A549 (cell line): ENCODE measurements around the gene MPP4. TPM values are rescaled to one million over a fixed set of nuclear protein-coding genes. Genes with fewer than 3 reads are reported as not detected.

ENCODE experiments used
- ATAC-seq, 2 experiments: fragments of 200-7000 bp in 1 of 2; fragments of >200 bp in 1 of 2; cut with Nextera tagmentation in 1 of 2; cut with Tn5 transposase in 1 of 2; 3 replicates each; pipeline versions ENCODE4 v1.8.0 to v1.9.1; 2018 to 2020; ENCODE audit warnings: mild to moderate bottlenecking in 1 of 2, moderate library complexity in 1 of 2
- CTCF ChIA-PET: fragments of 300-600 bp; sonication (Branson Sonifier 250); formaldehyde crosslinking; extraction: SDS; loops from one replicate; lab custom pipeline; 2021; ENCODE audit warnings: antibody characterized with exemption, inconsistent platforms; lab: Yijun Ruan, JAX
- POLR2A ChIA-PET: fragments of 350-600 bp; formaldehyde crosslinking; extraction: SDS; loops from one replicate; lab custom pipeline; 2021; ENCODE audit warnings: antibody characterized with exemption, inconsistent platforms; lab: Yijun Ruan, JAX
- DNase-seq, 2 experiments: peaks; one replicate each; pipeline versions ENCODE4 v3.0.0 to v3.0.0-alpha.2; 2011 to 2016; ENCODE audit warnings: low read depth in 1 of 2, low spot score in 1 of 2
- FAIRE-seq: peaks from 2 replicates; lab custom pipeline; 2011; peaks lifted over from hg19 to GRCh38; lab: Jason Lieb, UNC
- H3K27ac ChIP-seq, 2 experiments: fragments of >200 bp; sonication (Bioruptor Twin); formaldehyde crosslinking; 3 replicates each; pipeline ENCODE4 v1.5.1; 2016 to 2017
- H3K4me1 ChIP-seq: fragments of >200 bp; sonication (Bioruptor Twin); formaldehyde crosslinking; 3 replicates; pipeline ENCODE4 v1.6.1; 2016
- H3K4me2 ChIP-seq: fragments of >200 bp; sonication (Bioruptor Twin); formaldehyde crosslinking; 3 replicates; pipeline ENCODE4 v1.6.1; 2016
- H3K4me3 ChIP-seq: fragments of >200 bp; sonication (Bioruptor Twin); formaldehyde crosslinking; 3 replicates; pipeline ENCODE4 v1.5.1; 2016
- H3K9me3 ChIP-seq: fragments of >200 bp; sonication (Bioruptor Twin); formaldehyde crosslinking; 3 replicates; pipeline ENCODE4 v1.6.1; 2016
- BHLHE40 ChIP-seq: IDR thresholded peaks from 2 replicates; pipeline ENCODE4 v1.6.1; 2012; ENCODE audit warnings: low read depth, low read length, inconsistent platforms
- CEBPB ChIP-seq, 2 experiments: fragments of >200 bp in 1 of 2; sonication (Bioruptor Twin) in 1 of 2; formaldehyde crosslinking in 1 of 2; IDR thresholded peaks; 2 replicates each; pipeline ENCODE4 v1.6.1; 2012 to 2016
- CHD2 ChIP-seq: fragments of 150-350 bp; IDR thresholded peaks from 2 replicates; pipeline ENCODE4 v1.6.1; 2014; ENCODE audit warnings: low read length; ENCODE audit not compliant: partially characterized antibody
- EHF ChIP-seq: fragments of 250-450 bp; sonication (Bioruptor Pico); IDR thresholded peaks from 2 replicates; pipeline ENCODE4 v1.5.0; 2020; ENCODE audit warnings: mild to moderate bottlenecking
- FOSB ChIP-seq: fragments of 250-450 bp; sonication (Bioruptor Pico); IDR thresholded peaks from 2 replicates; pipeline ENCODE4 v1.5.0; 2020; ENCODE audit warnings: mild to moderate bottlenecking, moderate library complexity
- FOSL2 ChIP-seq, 2 experiments: fragments of 450-650 bp in 1 of 2; fragments of >200 bp in 1 of 2; sonication (Bioruptor Twin) in 1 of 2; formaldehyde crosslinking; IDR thresholded peaks; 2 replicates each; pipeline versions ENCODE4 v1.5.0 to v1.6.1; 2016 to 2020; ENCODE audit warnings: mild to moderate bottlenecking in 1 of 2, moderate library complexity in 1 of 2
- FOXS1 ChIP-seq: fragments of 250-450 bp; sonication (Bioruptor Pico); IDR thresholded peaks from 2 replicates; pipeline ENCODE4 v1.5.0; 2020; ENCODE audit warnings: mild to moderate bottlenecking, moderate library complexity
- GATA3 ChIP-seq: IDR thresholded peaks from 2 replicates; pipeline ENCODE4 v1.6.1; 2012; ENCODE audit warnings: borderline replicate concordance
- HDAC2 ChIP-seq: fragments of 200-600 bp; sonication (generic); IDR thresholded peaks from 2 replicates; pipeline ENCODE4 v1.6.1; 2016
- MYC ChIP-seq: IDR thresholded peaks from 2 replicates; pipeline ENCODE4 v1.6.1; 2012; ENCODE audit warnings: mild to moderate bottlenecking, inconsistent platforms, low read length, improper control_type of control experiment, borderline replicate concordance
- NFE2L2 ChIP-seq: fragments of 150-350 bp; conservative IDR thresholded peaks from 2 replicates; pipeline ENCODE4 v1.6.1; 2014; ENCODE audit warnings: low read length
- NR3C1 ChIP-seq: fragments of >200 bp; sonication (Bioruptor Twin); formaldehyde crosslinking; IDR thresholded peaks from 3 replicates; pipeline ENCODE4 v1.6.1; 2017
- PHF8 ChIP-seq: fragments of 200-600 bp; sonication (generic); IDR thresholded peaks from 2 replicates; pipeline ENCODE4 v1.6.1; 2016; ENCODE audit warnings: low read depth, mild to moderate bottlenecking, antibody characterized with exemption, moderate library complexity, borderline replicate concordance
- RARB ChIP-seq: fragments of 250-450 bp; sonication (Bioruptor Pico); IDR thresholded peaks from 2 replicates; pipeline ENCODE4 v1.8.0; 2021; ENCODE audit warnings: mild to moderate bottlenecking, moderate library complexity
- ZC3H11A ChIP-seq: fragments of 450-650 bp; IDR thresholded peaks from 2 replicates; pipeline ENCODE4 v1.6.1; 2014; ENCODE audit warnings: antibody characterized with exemption, mild to moderate bottlenecking
- ZFP36 ChIP-seq: fragments of 450-650 bp; IDR thresholded peaks from 2 replicates; pipeline ENCODE4 v1.6.1; 2014; ENCODE audit warnings: borderline replicate concordance; ENCODE audit not compliant: partially characterized antibody
- ZNF302 ChIP-seq: fragments of 250-450 bp; sonication (Bioruptor Pico); IDR thresholded peaks from 2 replicates; pipeline ENCODE4 v1.9.0; 2021; ENCODE audit warnings: inconsistent platforms, mild to moderate bottlenecking, moderate library complexity
- WGBS: methylation state at CpG from one replicate; pipeline ENCODE4 v1.1.6; 2017; ENCODE audit errors: missing lambda C conversion rate; 5-methylcytosine and 5-hydroxymethylcytosine counted together
- polyA plus RNA-seq, 4 experiments: library from polyadenylated mRNA; depleted of rRNA in 3 of 4; stranded (reverse); fragments of >200 nt; fragmentation: RNase III in 1 of 4; extraction: RNeasy Plus Mini Kit Qiagen cat#74134 plus additional on column Dnase treatment in 1 of 4; gene quantifications; 2 replicates in 3 of 4; 3 replicates in 1 of 4; pipeline ENCODE4 v1.2.3, GENCODE V29; 2011 to 2017
- TF ChIP-seq, protein P1 (sequence below): fragments of >200 bp; sonication (Bioruptor Twin); formaldehyde crosslinking; IDR thresholded peaks from 3 replicates; pipeline ENCODE4 v1.5.1; 2016
- TF ChIP-seq, protein P2 (sequence below): IDR thresholded peaks from 2 replicates; pipeline ENCODE4 v1.6.1; 2012
- TF ChIP-seq, protein P3 (sequence below): fragments of >200 bp; sonication (Bioruptor Twin); formaldehyde crosslinking; IDR thresholded peaks from 2 replicates; pipeline ENCODE4 v1.6.1; 2016
- TF ChIP-seq, protein P4 (sequence below): IDR thresholded peaks from 2 replicates; pipeline ENCODE4 v1.6.1; 2012; ENCODE audit warnings: low read depth, borderline replicate concordance
- TF ChIP-seq, protein P5 (sequence below): fragments of >200 bp; sonication (Bioruptor Twin); formaldehyde crosslinking; IDR thresholded peaks from 3 replicates; pipeline ENCODE4 v1.6.1; 2016

The MPP4 gene
- polyA plus RNA-seq, 2 of the 4 experiments (the other 2 are of a cell fraction), result 0.06 to 0.19 TPM

DNA sequence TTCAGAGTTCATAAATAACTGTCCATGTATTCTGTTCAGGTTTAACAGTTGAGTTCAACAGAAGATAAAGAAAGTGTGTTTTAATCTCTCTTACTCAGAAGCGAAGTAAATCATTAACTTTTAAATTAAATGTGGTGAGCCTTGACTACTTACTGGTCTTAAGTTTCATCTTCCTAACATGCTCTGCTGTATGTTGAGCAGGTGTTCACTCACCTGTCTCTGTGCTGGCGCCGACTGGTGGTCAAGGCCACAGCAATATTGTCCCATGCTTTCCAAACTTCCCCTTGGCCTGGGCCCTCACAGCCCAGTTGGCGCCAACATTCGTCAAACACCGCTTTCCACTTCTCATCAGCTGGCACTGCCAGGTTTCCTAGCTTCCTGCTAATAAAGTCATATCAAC is 17.0 kb upstream of the MPP4 start:
- no peak overlapping the region for H3K4me2 ChIP-seq
- ChIA-PET CTCF (no interaction called here), POLR2A (no interaction called here)
- H3K4me1 ChIP-seq, result 0 out of 3 replicates have a peak, but pooled peaks cover 4% of the 10 kb centered on the region
- H3K27ac ChIP-seq, result no peak overlapping the region
- H3K9me3 ChIP-seq, result peaks cover 8% of the 10 kb centered on the region; the same call in 1 of the 3 replicates
- DNase-seq (no peak), ATAC-seq (no peak), FAIRE-seq (no peak)
- H3K4me3 ChIP-seq, result no peak overlapping the region
- 80% methylated on average over 6 of the region's 6 CpGs for WGBS
- TF ChIP-seq FOXS1 (CRISPR knock-in tag), result no peak
- TF ChIP-seq, protein P1, sequence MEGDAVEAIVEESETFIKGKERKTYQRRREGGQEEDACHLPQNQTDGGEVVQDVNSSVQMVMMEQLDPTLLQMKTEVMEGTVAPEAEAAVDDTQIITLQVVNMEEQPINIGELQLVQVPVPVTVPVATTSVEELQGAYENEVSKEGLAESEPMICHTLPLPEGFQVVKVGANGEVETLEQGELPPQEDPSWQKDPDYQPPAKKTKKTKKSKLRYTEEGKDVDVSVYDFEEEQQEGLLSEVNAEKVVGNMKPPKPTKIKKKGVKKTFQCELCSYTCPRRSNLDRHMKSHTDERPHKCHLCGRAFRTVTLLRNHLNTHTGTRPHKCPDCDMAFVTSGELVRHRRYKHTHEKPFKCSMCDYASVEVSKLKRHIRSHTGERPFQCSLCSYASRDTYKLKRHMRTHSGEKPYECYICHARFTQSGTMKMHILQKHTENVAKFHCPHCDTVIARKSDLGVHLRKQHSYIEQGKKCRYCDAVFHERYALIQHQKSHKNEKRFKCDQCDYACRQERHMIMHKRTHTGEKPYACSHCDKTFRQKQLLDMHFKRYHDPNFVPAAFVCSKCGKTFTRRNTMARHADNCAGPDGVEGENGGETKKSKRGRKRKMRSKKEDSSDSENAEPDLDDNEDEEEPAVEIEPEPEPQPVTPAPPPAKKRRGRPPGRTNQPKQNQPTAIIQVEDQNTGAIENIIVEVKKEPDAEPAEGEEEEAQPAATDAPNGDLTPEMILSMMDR, result 0 out of 3 replicates have a peak, but pooled peaks have one; percentile 5
- TF ChIP-seq, all 56 proteins: peak for 1

DNA sequence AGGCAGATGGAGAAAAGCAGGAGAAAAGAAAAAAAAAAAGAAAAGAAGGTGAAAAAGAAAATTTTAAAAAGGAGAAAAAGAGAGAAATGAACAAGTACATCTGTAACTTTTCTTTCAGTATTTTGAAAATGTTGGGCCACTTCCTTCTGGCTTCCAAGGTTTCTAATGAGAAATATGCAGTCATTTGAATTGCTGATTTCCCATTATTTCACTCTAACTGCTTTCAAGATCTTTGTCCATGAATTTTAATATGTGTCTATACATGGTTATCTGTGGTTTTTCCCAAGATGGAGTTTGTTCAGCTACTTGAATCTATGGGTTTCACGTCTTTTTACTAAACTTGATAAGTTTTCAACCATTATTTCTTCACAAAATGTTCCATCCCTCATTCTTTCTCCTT is 14.3 kb upstream of the MPP4 start:
- Histone ChIP-seq H3K27ac (no peak overlapping the region), H3K9me3 (no peaks in the 10 kb centered on the region), H3K4me3 (no peak overlapping the region), H3K4me1 (0 out of 3 replicates have a peak, but pooled peaks cover 4% of the 10 kb centered on the region), H3K4me2 (no peak overlapping the region)
- no peak for TF ChIP-seq GATA3
- no peak for TF ChIP-seq EHF (CRISPR knock-in tag)
- ATAC-seq (no peak), FAIRE-seq (no peak), DNase-seq (no peak)
- CTCF ChIA-PET, result interaction anchor here (2.5 kb wide), 1 partner anchor 14 kb away, joined by 9 read pairs; the partner anchor contains the start of gene MPP4
- POLR2A ChIA-PET, result interaction anchor here (0.5 kb wide), 1 partner anchor 52 kb away, joined by 3 read pairs; no protein-coding TSS in a partner anchor
- WGBS, result 92% methylated on average over 1 of the region's 1 CpG

DNA sequence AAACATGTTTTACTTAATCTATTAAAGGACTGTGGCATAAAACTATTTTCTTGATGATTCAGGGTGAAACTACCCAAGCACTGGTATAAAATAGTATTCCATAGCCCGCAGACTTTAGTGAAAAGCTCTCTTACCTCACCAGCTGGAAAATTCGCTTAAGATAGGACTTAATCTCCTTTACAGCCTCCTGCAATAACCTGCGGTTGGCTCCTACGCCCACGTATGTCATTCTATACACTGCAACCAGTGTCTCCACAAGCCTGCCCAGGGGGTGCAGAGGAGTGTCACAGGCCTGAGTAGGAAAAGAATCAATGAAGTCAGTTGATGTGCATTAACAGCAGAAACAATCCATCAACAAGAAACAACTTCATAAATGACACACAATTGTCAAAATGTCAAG is 11.3 kb upstream of the MPP4 start:
- no peak overlapping the region for H3K4me2 ChIP-seq
- no peak overlapping the region for H3K4me3 ChIP-seq
- H3K4me1 ChIP-seq, result no peaks in the 10 kb centered on the region
- ATAC-seq (no peak), DNase-seq (no peak)
- POLR2A ChIA-PET, result interaction anchor here (0.8 kb wide), 1 partner anchor 258 kb away, joined by 3 read pairs; the partner anchor contains the start of genes STRADB and TRAK2
- 82% methylated on average over 5 of the region's 5 CpGs for WGBS
- H3K27ac ChIP-seq, result no peak overlapping the region
- CTCF ChIA-PET, result interaction anchor here (0.6 to 2.3 kb wide), 4 partner anchors 12 to 1585 kb away, joined by 3 to 7 read pairs (median 3); partner anchors contain the start of gene MPP4
- TF ChIP-seq, protein P2, sequence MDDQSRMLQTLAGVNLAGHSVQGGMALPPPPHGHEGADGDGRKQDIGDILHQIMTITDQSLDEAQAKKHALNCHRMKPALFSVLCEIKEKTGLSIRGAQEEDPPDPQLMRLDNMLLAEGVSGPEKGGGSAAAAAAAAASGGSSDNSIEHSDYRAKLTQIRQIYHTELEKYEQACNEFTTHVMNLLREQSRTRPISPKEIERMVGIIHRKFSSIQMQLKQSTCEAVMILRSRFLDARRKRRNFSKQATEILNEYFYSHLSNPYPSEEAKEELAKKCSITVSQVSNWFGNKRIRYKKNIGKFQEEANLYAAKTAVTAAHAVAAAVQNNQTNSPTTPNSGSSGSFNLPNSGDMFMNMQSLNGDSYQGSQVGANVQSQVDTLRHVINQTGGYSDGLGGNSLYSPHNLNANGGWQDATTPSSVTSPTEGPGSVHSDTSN, result no peak
- TF ChIP-seq ZFP36 (no peak), CHD2 (no peak), NFE2L2 (no peak), ZNF302 (CRISPR knock-in tag) (no peak), HDAC2 (no peak)
- TF ChIP-seq, protein P3, sequence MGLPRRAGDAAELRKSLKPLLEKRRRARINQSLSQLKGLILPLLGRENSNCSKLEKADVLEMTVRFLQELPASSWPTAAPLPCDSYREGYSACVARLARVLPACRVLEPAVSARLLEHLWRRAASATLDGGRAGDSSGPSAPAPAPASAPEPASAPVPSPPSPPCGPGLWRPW, result no peak
- TF ChIP-seq, all 56 proteins: peak for 0
- H3K9me3 ChIP-seq, result no peaks in the 10 kb centered on the region
- FAIRE-seq, result no peak

DNA sequence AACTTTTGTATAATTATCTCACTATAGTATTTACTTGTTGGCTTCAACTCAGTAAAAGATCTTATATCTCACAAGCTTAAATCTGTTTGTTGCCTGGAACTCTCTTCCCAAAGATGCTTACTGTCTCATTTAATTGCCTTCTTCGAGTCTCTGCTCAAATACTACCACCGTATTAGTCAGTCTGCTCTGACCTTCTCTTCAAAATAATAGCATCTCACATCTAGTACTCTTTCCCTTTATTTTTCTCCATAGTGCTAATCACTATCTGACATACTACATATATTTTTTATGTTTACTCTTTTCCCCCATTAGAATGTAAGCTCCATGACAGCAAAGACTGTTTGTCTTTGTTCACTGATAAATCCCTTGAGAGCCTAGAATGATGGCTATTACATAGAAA is 10.6 kb upstream of the MPP4 start:
- DNase-seq (no peak), FAIRE-seq (no peak), ATAC-seq (no peak)
- Histone ChIP-seq H3K4me1 (no peaks in the 10 kb centered on the region), H3K4me2 (no peak overlapping the region), H3K9me3 (no peaks in the 10 kb centered on the region), H3K27ac (no peak overlapping the region), H3K4me3 (no peak overlapping the region)
- WGBS, result 42% methylated on average over 2 of the region's 2 CpGs
- ChIA-PET CTCF (interaction anchor here (0.6 to 2.3 kb wide), 3 partner anchors 11 to 1586 kb away, joined by 3 to 7 read pairs (median 4); partner anchors contain the start of gene MPP4), POLR2A (interaction anchor here (0.8 kb wide), 1 partner anchor 258 kb away, joined by 3 read pairs; the partner anchor contains the start of genes STRADB and TRAK2)
- TF ChIP-seq NR3C1, result no peak
- TF ChIP-seq FOSL2 (IDR thresholded peaks at IDR 0.05), result no peak
- TF ChIP-seq FOSL2 (CRISPR knock-in tag; IDR thresholded peaks at IDR 0.05), result no peak
- TF ChIP-seq MYC, result no peak
- TF ChIP-seq EHF (CRISPR knock-in tag), result no peak
- no peak for TF ChIP-seq BHLHE40
- TF ChIP-seq PHF8, result no peak
- TF ChIP-seq, protein P1, result no peak
- TF ChIP-seq ZC3H11A, result no peak
- TF ChIP-seq ZFP36, result no peak
- TF ChIP-seq, protein P4, sequence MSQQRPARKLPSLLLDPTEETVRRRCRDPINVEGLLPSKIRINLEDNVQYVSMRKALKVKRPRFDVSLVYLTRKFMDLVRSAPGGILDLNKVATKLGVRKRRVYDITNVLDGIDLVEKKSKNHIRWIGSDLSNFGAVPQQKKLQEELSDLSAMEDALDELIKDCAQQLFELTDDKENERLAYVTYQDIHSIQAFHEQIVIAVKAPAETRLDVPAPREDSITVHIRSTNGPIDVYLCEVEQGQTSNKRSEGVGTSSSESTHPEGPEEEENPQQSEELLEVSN, result no peak
- no peak for TF ChIP-seq CEBPB (IDR thresholded peaks at IDR 0.05)
- TF ChIP-seq, protein P5, sequence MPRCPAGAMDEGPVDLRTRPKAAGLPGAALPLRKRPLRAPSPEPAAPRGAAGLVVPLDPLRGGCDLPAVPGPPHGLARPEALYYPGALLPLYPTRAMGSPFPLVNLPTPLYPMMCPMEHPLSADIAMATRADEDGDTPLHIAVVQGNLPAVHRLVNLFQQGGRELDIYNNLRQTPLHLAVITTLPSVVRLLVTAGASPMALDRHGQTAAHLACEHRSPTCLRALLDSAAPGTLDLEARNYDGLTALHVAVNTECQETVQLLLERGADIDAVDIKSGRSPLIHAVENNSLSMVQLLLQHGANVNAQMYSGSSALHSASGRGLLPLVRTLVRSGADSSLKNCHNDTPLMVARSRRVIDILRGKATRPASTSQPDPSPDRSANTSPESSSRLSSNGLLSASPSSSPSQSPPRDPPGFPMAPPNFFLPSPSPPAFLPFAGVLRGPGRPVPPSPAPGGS, result no peak
- no peak for TF ChIP-seq RARB (CRISPR knock-in tag)
- TF ChIP-seq FOSB (CRISPR knock-in tag), result no peak
- TF ChIP-seq, all 56 proteins: peak for 0
